ENCODE results near the gene DDIT4.
"Not testable (repeated sequence)": the region's sequence is repeated elsewhere in the genome, so short reads cannot be mapped to it uniquely, and the experiment has no call there.

Gene DDIT4

DNA sequence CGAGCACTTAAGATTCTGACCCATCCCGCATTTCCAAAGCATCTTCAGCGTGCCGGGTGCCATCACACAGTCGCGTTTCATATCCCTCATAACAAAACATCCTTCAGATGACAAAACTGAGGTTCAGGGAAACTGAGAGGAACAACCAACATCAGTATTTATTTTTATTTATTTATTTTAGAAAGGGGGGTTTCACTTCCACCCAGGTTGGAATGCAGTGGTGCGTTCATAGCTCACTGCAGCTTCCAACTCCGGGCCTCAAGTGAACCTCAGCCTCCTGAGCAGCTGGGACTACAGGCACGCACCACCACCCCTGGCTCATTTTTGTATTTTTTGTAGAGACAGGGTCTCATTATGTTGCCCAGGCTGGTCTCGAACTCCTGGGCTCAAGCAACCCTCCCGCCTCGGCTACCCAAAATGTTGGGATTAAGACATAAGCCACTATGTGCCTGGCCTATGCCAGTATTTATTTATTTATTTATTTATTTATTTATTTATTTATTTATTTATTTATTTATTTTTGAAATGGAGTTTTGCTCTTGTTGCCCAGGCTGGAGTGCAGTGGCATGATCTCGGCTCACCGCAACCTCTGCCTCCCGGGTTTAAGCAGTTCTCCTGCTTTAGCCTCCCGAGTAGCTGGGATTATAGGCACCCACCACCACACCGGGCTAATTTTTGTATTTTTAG is 24.4 kb upstream of the DDIT4 start:
- DNase-seq (ENCODE audit: low read depth), result not testable (repeated sequence)

DNA sequence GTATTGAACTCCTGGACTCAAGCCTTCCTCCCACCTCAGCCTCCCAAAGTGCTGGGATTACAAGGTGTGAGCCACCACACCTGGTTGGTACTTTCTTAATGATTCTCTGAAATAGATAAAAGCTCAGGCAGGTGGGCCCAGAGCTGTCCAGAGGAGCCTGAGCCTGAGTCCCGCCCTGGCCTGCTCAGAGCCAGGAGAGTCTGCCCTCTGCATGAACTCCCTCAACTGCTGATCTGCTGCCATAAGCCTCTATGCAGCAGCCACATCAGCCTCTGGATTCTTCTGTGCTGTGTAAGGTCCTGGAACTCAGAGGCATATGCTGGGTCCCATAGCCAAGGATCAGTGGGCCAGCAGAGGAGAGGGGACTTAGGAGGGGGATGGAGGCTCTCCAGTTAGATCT is 23.1 kb upstream of the DDIT4 start:
- DNase-seq (ENCODE audit: low read depth), result no peak

DNA sequence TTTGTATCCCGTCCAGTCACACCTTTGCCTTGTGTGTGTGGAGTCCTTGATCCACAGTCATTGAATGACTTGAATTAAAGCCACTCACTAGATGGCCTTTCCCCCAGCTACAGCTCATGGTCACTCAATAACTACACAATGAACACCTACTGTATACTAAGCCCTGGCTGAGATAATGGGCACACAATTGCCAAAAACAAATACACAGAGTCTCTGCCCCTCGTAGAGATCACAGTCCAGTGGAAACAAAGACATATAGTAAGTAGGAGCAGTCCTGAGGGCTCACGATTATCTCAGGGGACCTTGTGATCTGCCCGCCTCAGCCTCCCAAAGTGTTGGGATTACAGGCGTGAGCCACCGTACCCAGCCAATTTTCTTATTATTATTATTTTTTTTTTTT is 22.1 kb upstream of the DDIT4 start:
- no peak for DNase-seq (ENCODE audit: low read depth)

DNA sequence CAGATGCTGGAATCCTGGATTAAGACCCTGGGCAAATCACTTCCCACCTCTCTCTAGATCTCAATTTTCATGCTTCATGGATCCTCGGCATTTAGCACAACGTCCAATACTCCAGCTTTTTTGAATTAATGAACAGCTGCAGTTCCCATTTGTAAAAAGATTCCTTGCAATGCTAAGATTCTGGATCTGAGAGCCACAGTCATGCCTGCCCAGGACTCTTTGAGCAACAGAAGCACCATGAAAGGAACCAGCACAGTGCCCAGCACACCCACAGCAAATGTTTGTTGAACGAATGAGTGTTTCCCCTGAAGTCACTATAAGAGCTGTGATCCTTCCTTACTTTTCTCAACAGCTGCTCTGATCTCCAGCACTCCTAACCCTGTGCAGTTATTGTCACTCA is 20.8 kb upstream of the DDIT4 start:
- DNase-seq (ENCODE audit: low read depth), result no peak

DNA sequence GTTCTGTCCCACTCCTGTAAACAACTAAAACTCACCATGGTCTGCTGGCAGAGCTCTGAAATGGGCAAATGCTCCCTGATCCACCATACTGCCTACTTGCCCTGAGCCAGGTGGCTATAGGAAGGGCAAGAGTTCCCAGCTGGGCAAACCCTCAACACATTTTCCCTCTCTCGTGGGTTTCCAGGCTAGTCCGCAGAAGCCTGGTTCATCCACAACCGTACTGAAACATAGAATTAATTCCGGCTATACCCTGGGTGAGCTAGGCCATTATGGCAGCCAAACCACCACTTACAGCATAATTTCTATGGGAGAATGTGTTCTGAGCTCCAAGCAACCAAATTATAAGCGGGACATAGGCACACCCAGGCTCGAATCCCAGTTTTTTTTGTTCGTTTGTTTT is 20.1 kb upstream of the DDIT4 start:
- no peak for DNase-seq (ENCODE audit: low read depth)

DNA sequence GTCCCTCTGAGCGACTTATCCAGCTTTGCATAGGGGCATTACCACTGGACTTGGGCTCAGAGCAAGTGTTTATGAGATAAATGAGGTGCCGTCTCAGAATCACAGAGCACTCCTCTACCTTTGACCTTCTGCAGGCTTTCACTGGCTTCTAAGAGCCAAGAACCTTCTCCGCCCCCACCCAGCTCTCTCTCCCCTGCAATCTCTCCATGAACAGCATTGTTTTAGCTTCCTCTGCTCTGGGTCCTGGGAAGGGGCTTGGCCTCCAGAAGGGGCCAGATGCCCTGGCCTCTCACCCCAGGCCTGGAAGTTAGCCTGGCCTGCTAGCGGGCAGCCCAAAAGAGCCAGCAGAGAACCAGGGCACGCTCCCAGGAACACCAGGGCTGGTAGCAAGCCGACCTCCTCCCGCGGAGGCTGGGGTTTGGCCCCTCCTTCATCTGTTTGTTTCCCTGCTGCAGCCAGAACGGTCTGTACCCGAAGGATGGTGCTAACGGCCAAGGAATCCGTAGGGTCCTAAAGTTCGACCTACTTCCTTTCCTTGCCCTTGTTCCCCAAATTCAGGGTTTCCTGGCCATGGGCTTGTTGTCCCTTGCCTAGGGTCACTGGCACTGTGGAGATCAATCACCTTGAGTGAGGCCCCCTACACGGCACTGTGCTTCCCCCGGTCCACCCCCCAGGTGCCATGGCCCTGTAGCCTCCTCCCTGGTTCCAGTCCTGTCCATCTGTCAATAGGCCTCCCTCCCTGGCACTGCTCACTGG is 18.7 kb upstream of the DDIT4 start:
- no peak for DNase-seq (ENCODE audit: low read depth)

DNA sequence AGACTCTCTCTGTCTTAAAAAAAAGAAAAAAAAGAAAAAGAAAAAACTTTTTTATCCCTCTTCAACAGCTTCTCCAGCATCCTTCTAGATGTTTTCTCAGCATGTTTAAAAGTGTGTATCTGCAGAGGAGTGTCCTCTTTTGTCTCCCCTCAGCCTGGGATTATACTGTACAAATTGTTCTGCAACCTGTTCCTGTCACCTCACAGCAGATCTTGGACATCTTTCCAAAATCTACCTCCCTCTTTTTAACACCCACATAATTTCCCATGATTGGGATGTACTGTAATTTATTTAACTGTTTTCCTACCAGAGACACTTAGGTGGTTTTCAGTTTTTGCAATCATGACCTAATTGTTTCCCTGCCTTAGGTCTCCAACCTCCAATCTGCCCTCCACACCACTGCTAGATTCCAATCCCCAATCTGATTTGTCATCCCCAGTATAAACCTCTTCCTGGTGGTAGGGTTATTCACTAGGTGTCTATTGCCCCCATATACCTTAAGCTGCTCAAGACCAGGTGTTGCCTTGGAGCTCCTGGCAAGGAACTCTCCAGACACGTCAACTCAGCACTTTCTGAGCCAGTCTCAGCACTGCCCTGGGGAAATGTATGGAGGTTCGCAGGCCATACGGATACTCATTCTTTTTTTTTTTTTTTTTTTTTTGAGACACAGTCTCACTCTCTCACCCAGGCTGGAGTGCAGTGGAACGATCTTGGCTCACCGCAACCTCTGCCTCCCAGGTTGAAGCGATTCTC is 17.6 kb upstream of the DDIT4 start:
- no peak for DNase-seq (ENCODE audit: low read depth)

DNA sequence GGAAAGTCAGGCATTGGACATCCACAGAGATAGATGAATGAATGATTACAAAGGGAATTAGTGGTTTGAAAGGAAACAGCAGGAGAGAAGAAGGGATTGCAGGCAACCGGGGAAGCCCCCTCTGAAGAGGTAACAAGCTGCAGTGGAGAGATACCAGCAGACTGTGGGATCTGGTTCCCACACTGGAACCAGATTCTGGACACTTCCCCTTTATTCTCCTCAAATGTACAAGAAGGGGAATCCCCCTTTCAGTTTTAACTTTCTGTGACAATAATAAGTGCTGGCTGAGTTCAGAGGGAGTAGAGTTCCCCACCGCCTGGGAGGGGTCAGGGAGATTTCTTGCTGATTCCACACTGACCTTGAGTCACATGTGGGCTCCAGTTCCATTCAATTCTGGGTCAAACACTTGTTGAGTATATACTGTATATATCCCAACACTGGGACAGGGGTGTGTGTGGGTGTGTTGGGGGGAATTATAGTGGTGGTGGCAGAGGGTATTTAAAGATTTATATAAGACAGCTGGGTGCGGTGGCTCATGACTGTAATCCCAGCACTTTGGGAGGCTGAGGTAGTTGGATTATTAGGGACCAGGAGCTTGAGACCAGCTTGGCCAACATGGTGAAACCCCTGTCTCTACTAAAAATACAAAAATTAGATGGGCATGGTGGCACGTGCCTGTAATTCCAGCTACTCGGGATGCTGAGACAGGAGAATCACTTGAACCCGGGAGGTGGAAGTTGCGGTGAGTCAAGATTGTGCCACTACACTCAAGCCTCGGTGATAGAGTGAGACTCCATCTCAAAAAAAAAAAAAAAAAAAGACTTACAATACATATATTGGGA is 16.5 kb upstream of the DDIT4 start:
- no peak for DNase-seq (ENCODE audit: low read depth)

DNA sequence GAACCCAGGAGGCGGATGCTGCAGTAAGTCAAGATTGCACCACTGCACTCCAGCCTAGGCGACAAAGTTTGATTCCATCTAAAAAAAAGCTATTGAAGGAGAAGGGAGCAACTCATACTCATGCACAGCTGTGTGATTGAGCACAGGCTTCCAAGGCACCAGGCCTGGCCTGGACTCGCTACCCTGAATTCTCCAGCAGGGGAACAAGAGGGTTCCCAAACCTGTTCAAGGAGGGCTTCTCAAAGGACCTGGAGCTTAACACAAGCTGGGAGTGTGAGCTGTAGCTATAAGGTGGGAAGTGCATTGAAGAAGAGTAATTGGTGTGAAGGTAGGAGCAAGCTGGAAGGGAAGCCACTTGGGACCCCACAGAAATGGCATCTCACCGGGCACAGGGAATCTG is 15.1 kb upstream of the DDIT4 start:
- DNase-seq (ENCODE audit: low read depth), result no peak

DNA sequence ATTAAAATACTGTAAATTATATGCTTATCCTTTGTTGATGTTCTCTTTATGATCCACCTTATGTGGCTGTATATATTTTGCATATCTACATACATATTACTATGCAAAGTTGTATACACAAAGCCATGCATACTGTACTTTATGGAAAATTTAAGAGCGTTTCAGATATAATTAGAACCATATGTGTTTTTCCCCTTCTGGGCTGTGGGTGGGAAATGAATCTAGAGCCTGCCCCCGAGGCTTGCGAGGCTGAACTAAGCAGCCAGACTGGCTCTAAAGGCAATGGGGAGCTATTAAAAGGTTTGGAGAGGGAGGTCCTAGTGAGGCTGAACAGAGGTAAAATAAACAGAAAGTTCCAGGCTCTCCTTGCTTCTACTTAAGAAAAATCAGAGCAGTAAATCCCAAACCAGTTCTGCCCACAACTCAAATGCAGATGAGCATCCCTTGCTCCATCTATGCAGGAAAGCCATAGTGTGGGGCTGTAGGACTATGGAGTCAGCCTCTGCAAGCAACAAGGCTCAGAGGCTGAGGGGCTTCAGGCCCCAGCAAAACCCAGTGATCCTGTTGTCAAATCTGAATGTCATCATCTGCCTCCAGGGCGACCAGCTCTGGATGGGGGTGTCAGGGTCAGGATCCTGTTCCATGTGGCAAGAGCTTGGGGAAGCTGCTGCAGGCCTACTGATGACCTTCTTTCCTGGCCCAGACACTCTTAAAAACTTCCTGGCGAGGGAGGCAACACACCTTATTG is 14.1 kb upstream of the DDIT4 start:
- no peak for DNase-seq (ENCODE audit: low read depth)

DNA sequence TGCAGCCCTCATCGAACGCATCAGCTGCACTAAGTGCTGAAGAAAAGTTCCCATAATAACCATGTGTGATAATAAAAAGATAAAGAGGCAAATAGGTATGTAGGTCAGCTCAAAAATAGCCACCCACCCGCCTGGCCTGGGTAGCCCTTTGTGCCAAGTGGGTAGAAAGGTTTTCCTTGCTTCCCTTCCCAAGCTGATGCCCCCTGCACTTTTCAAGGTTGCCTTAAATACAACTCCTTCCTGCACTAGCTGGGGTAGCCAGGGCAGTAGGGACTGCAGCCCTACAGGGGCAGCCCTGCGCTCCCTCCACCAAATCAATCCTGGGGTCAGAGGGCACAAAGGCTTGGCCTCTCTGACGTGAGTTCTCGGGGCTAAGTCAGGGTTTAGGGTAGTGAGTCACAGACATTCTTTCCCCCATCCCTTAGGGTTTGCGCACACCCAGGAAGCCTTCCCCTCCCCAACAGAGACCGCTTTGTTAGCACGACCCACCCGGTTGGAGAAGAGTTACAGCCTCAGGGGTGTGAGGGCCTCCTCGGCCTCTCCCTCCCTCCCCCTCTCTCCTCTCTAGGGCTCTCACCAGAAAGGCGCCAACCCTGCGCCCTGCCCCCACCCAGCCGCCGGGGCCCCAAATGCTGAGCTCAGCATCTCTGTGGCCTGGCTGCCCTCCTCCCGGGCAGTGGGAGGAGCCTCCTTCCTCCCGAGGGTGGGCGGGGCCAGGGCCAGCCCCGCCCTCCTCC is 13.3 kb upstream of the DDIT4 start:
- DNase-seq (ENCODE audit: low read depth), result peak; percentile 62

DNA sequence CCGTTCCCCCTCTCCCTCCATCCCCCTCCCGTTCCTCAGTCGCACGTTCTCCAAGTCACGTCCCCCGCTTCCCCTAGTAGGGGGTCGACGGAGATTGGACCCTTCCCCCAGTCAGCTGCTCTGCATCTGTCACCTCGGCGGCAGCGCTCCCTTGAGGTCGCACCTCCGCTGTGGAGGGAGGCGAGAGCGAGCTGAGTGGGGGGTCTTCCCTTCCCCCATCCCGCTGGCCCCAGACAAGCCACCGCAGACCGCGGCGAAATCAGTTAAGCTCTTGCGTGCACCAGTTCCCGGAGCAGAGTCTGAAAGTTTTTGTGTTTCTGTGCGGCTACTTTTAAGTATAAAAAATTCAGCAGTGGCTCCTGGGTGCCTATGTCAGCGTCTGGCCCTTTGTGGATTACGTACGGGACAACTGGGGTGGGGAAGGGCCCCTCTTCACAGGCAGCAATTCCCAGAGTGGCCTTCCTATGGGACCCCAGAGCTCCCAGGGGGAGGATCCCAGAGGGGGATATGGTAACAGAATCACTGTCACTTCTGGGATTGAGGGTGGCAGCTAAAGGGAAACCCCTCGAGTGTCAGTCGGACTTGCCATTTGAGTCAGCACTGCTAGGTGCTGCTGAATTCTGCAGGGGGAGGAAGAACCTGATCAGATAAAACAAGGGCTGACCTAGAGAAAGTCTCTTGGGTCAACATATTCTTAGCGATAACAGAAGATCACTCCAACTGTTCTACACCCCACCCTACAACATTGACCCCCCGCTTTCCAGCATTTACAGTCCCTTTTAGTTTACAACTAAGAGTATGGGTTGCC is 12.5 kb upstream of the DDIT4 start:
- DNase-seq (ENCODE audit: low read depth), result no peak

DNA sequence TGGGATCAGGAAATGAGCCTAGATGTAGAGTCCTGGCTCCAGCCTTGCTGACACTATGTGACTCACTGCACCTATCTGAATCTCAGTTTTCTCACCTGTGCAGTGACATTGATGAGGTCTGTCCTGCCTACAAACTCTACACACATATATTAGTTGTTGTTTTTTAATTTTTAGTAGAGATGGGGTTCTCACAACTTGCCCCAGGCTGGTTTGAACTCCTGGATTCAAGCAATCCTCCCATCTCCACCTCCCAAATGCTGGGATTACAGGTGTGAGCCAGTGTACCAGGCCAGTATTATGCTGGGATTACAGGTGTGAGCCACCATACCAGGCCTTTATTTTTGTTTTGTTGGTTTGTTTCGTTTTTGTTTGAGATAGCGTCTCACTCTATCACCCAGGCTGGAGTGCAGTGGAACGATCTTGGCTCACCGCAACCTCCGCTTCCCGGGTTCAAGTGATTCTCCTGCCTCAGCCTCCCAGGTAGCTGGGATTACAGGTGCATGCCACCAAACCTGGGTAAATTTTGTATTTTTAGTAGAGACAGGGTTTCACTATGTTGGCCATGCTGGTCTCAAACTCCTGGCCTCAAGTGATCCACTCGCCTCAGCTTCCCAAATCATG is 11.8 kb upstream of the DDIT4 start:
- DNase-seq (ENCODE audit: low read depth), result no peak

DNA sequence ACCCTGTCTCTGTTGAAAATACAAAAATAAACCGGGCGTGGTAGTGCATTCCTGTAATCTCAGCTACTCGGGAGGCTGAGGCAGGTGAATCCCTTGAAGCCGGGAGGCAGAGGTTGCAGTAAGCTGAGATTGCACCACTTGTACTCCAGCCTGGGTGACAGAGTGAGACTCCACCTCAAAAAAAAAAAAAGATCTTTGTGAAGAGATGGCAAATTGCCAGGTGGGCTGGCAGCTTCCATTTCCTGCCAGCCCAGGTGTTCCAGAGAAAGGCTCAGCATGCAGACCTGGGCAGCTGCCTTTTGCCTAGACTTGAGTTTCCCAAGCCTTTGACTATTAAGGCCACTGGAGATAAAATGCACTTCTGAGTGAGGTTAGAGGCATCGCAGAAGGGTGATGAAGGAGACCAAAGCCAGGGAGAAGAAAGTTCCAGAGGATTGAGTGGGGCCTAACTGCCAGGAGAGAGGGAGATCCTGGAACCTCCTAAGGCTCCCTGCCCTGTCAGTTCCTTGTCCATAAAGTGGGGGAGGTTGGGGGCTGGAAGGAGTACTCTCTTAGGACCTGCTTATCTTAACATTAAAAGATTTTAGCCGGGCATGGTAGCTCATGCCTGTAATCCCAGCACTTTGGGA is 10.0 kb upstream of the DDIT4 start:
- no peak for DNase-seq (ENCODE audit: low read depth)

DNA sequence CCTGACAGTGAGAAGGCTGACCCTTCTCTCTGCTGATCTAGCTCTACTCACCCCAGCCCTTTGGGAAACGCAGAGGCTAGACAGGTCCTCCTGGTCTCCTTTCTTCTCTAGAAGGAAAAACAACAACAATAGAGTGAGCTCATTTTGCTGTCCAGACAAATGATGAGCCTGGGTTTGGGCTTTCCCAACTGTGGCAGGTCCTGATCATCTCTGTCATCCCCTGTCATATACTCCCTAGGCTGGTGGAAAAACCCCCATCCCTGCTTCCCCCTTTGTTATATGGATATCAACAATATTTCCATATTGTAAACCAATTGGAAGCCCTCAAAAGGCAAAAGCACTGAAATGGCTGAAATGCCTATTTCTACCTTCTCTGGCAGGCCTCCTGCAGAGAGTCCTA is 9.2 kb upstream of the DDIT4 start:
- DNase-seq (ENCODE audit: low read depth), result no peak

DNA sequence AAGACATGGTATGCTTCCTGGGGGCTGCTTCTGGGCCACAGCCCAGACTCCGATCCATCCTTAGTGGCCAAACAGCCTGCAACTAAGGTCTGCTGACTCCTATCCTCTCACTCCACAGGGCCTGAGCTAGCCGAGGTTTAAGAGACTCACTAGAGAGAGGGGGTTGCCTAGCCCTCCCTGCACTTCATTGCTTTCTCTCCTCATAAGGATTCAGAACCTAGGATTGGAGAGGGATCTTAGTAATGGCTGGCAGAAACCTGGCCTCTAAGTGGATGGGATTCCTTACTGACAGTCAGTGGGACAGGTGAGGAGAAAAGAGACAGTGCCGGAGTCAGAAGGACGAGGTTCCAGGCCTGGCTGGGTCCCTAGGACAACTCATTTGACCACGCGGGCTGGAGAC is 8.2 kb upstream of the DDIT4 start:
- no peak for DNase-seq (ENCODE audit: low read depth)

DNA sequence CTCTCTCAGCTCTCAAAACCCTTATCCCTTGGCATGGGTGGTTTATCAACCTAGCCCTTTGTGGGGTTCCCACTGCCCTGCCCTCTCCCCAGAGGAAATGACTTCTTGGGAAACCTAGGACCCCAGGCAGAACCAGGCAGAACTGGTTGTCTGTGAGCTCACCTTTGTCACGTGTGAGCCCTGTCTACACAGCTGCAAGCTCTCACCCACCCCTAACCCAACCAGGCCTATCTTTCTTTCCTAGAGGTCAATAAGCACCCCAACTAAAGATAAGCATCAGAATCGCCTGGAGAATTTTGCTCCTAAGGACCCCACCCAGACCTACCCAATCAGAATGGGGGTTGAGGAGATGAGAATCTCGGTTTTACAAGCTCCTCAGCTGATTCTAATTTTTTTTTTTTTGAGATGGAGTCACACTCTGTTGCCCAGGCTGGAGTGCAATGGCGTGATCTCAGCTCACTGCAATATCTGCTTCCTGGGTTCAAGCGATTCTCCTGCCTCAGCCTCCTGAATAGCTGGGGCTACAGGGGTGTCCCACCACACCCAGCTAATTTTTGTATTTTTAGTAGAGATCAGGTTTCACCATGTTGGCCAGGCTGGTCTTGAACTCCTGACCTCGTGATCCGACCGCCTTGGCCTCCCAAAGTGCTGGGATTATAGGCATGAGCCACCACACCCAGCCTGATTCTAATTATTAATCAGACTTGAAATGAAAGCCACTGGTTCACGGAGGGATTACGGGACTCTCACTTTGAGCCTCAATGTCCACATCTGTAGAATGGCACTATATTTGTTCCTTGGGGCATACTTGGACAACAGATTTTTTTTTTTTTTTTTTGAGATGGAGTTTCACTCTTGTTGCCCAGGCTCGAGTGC is 7.5 kb upstream of the DDIT4 start:
- no peak for DNase-seq (ENCODE audit: low read depth)

DNA sequence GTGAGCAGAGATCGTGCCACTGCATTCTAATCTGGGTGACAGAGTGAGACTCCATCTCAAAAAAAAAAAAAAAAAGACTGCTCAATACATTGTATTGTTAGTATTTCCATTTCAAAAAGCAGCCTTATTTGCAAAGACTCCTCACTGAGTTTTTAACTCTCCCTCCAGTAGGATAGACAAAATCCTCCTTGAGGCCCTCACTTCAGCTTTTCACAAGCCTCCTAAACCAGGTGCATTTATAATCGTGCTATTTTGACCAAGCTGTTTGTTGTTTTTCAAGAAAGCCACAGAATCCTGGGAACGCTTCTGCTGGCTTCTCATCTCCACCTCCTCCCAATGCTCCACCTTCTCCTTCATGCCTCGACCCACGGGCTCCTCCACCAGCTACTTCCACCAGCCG is 6.3 kb upstream of the DDIT4 start:
- DNase-seq (ENCODE audit: low read depth), result no peak

All from stimulated activated CD8-positive, alpha-beta memory T cell treated with anti-CD3 and anti-CD28 coated beads, Interleukin-15, amount 100 ng/mL, for 1 hour (primary cell).